Calu3 (cell line): ENCODE results near the gene LCNL1. TPM values are rescaled to one million over a fixed set of nuclear protein-coding genes. Genes with fewer than 3 reads are reported as not detected.

ENCODE experiments used
- BruUV-seq: library from RNA; stranded (reverse); fragments of 400-500 nt; replicated peaks from 2 replicates; lab custom pipeline; 2021; lab: Mats Ljungman, UMichigan
- CTCF ChIA-PET: fragments of 300-600 bp; sonication (Branson Sonifier 250); formaldehyde crosslinking; loops from one replicate; lab custom pipeline; 2022; ENCODE audit warnings: antibody characterized with exemption; lab: Charles Lee
- DNase-seq: peaks from one replicate; pipeline ENCODE4 v3.0.0; 2022
- H3K27ac Mint-ChIP-seq: one replicate; pipeline ENCODE4 v1.8.0; 2022; ENCODE audit warnings: mixed read lengths; ENCODE audit not compliant: unreplicated experiment
- H3K27me3 Mint-ChIP-seq: one replicate; pipeline ENCODE4 v1.8.0; 2022; ENCODE audit warnings: mixed read lengths; ENCODE audit not compliant: unreplicated experiment
- H3K36me3 Mint-ChIP-seq: one replicate; pipeline ENCODE4 v1.8.0; 2022; ENCODE audit warnings: mild to moderate bottlenecking, moderate library complexity, mixed read lengths; ENCODE audit not compliant: insufficient read depth, unreplicated experiment
- H3K4me1 Mint-ChIP-seq: one replicate; pipeline ENCODE4 v1.8.0; 2022; ENCODE audit warnings: mild to moderate bottlenecking, low read depth, mixed read lengths; ENCODE audit not compliant: unreplicated experiment
- H3K4me3 Mint-ChIP-seq: one replicate; pipeline ENCODE4 v1.8.0; 2022; ENCODE audit warnings: mild to moderate bottlenecking, low read depth, moderate library complexity, mixed read lengths; ENCODE audit not compliant: unreplicated experiment
- H3K9me3 Mint-ChIP-seq: one replicate; pipeline ENCODE4 v1.8.0; 2022; ENCODE audit warnings: low read depth, mixed read lengths; ENCODE audit not compliant: unreplicated experiment
- CTCF ChIP-seq: fragments of 200-600 bp; IDR thresholded peaks from one replicate; pipeline ENCODE4 v1.8.0; 2022; ENCODE audit warnings: antibody characterized with exemption; ENCODE audit not compliant: unreplicated experiment
- intact Hi-C: fragments of 100-400 bp; cut with micrococcal nuclease; formaldehyde crosslinking; loops from one replicate; pipeline ENCODE4 v1.10.0; 2022; ENCODE audit not compliant: unreplicated experiment
- total RNA-seq: library from RNA; stranded (reverse); gene quantifications from 2 replicates; pipeline ENCODE4 v1.2.3, GENCODE V29; 2022

Gene LCNL1
- total RNA-seq, 1 experiment from 2014 or later, result not detected

- no peak for TF ChIP-seq CTCF
- H3K27me3 Mint-ChIP-seq, result no peaks in the 10 kb centered on the region
- BruUV-seq, result no TSS peak
- CTCF ChIA-PET, result interaction anchor here (0.6 kb wide), 1 partner anchor 53 kb away, joined by 8 read pairs; no protein-coding TSS in a partner anchor
- H3K9me3 Mint-ChIP-seq, result no peaks in the 10 kb centered on the region
- no peak overlapping the region for H3K4me3 Mint-ChIP-seq
- intact Hi-C loops, result no loop called here
- no peaks in the 10 kb centered on the region for H3K4me1 Mint-ChIP-seq
- no peak for DNase-seq
- no peak overlapping the region for H3K27ac Mint-ChIP-seq
- peaks cover 8% of the 10 kb centered on the region for H3K36me3 Mint-ChIP-seq
Measured at GRCh38 chr9:136968333-136969127, 14.3 kb upstream of the LCNL1 start.

DNA sequence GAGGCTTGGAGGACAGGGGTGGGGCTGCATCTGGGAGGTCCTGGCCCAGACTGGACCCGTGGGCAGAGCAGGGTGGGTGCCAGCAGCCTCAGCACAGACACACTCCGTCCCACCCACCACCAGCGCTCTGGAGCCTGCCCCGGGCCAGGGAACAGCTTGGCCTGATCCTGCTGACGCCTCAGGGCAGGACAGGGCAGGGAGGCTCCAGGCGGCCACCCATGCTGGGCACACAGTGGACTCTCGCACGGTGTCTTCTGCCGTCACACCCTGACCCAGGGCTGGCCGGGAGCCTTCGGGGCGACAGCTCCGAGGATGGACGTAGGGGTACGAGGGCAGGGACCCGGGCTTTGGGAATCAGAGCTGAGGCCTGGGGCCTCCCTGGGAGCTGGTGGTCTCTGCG lies 13.6 kb upstream of the LCNL1 start:
- Mint-ChIP-seq H3K27me3 (no peaks in the 10 kb centered on the region), H3K36me3 (peaks cover 8% of the 10 kb centered on the region), H3K4me3 (no peak overlapping the region), H3K27ac (no peak overlapping the region), H3K4me1 (no peaks in the 10 kb centered on the region), H3K9me3 (no peaks in the 10 kb centered on the region)
- no peak for DNase-seq
- CTCF ChIA-PET, result no interaction called here
- no TSS peak for BruUV-seq
- intact Hi-C loops, result no loop called here
- no peak for TF ChIP-seq CTCF

DNA sequence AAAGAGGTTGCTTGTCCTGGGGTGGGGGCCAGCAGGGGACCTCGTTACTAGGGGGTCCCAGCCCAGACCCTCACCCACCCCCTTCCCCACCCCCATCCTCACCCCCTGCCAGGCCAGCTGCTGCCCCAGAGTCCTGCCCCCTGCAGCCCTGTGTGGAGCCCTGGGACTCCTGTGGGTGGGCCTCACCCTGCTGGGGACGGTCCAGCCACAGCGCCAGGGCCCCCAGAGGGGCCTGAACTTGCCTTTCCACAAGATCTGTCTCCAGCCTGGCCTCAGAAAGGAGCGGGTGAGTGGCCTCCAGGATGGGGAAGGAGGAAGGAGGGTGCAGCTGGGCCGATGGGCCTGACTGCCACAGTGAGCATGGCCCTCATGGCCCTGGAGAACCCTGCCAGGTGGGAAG lies 13.0 kb upstream of the LCNL1 start:
- Mint-ChIP-seq H3K4me1 (no peaks in the 10 kb centered on the region), H3K27ac (no peak overlapping the region), H3K36me3 (peaks cover 8% of the 10 kb centered on the region), H3K9me3 (no peaks in the 10 kb centered on the region), H3K27me3 (no peaks in the 10 kb centered on the region), H3K4me3 (no peak overlapping the region)
- CTCF ChIA-PET, result no interaction called here
- BruUV-seq, result no TSS peak
- no peak for DNase-seq
- intact Hi-C loops, result no loop called here
- no peak for TF ChIP-seq CTCF

DNA sequence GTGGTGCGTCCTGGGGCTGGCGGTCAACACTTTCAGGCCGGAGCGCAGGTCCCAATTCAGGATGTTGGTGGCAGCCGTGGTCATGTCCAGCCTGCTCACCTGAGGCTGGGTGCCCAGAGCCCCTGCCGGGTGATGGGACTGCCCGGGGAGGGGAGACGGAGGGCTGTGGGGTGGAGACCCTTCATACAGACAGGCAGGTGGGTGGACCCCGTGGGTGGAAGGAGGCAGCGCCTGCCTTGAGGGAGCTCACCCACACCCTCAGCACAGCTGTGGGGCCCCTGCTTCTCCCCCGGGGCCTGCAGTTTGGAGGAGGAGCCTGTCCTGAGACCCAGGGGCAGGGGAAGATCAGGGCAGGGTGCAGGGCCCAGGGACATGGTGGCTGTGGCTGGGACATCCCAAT lies 12.4 kb upstream of the LCNL1 start:
- Mint-ChIP-seq H3K9me3 (no peaks in the 10 kb centered on the region), H3K4me1 (no peaks in the 10 kb centered on the region), H3K4me3 (no peak overlapping the region), H3K27ac (no peak overlapping the region), H3K27me3 (no peaks in the 10 kb centered on the region), H3K36me3 (peaks cover 8% of the 10 kb centered on the region)
- BruUV-seq, result no TSS peak
- TF ChIP-seq CTCF, result no peak
- intact Hi-C loops, result no loop called here
- DNase-seq, result no peak
- CTCF ChIA-PET, result no interaction called here
